ENCODE data around the gene TAF8.
"Not testable (repeated sequence)": the region's sequence is repeated elsewhere in the genome, so short reads cannot be mapped to it uniquely, and the experiment has no call there.

Gene TAF8

DNA sequence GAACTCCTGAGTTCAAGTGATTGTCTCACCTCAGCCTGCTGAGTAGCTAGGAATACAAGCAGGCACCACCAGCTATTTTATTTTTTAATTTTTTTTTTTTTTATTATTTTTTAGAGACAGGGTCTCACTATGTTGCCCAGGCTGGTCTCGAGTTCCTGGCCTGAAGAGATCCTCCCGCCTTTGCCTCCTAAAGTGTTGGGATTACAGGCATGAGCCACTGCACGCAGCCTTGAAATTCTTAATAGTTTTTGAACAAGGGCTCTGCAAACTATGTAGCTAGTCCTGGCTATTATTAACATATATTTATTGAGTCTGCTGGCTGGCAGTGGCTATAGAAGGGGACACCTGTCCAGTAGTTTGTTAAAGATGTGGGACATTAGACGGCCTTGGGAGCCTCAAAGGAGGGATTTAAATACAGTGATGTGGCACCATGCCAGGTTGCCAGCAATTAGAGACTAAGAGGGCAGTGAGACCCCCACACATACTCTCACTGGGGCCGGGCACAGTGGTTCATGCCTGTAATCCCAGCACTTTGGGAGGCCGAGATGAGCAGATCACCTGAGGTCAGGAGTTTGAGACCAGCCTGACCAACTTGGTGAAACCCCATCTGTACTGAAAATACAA is 21.1 kb upstream of the TAF8 start:
- DNase-seq (ENCODE audit: low read depth in 2 of 2) = no peak

DNA sequence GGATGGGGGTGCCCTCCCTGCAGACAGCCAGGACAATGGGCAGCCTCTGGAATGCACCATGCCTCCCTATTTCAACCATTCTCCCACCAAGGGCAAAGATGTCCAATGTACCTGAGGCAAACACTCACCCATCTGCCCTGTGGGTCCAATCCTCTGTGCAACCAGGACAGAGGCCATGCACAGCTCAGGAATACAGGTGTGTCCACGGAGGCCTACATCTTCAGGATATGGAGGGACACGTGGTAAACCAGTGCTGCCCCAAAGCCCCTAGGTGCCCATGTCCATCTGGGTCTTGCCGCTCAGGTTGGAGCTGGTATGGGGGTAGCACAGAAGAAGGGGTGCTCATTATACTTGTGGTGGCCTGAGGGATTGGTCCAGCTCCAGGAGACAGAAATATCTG is 20.4 kb upstream of the TAF8 start:
- no peak for DNase-seq (ENCODE audit: low read depth in 2 of 2)

DNA sequence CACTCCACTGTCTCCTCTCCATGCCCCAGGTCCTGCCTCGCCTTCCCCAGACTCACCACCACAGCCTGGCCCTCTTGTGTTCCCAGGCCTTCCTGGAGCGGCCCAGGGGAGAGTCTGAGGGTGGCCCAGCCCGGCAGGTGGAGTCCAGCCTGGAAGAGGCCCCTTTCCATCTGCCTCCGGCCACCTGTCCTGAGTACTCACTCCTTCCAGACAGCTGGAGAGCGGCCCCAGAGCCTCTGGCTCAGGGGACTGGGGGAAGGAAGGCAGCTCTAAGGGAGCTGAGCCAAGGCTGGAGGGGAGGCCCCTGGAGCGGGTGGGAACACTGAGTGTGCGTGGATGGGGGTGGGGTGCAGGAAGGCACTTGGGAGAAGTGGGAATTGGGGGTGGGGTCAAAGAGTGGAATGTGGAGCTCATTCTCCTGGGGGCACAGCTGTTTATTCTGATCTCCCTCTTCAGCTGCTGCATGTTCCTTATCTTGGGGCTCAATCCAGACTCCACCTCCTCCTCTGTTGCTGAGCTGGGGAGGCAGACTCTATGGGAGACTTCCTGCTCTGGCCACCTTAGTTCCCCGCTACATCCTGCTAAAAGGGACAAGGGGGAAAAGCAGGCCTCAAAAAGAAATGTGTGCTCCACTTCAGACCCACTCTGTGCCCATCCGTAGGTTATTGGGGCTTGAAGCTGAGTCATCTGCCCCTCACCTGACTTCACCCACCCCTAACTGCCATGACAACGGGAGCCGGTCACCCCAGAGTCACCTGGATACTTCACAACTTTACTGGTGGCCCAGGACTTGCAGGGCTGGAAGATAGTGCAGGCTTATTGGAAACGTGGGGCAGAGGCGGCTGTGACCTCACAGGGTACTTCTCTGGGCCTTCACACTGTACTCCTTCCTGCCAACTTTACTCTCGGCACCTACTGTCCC is 19.5 kb upstream of the TAF8 start:
- no peak for DNase-seq (ENCODE audit: low read depth in 2 of 2)

DNA sequence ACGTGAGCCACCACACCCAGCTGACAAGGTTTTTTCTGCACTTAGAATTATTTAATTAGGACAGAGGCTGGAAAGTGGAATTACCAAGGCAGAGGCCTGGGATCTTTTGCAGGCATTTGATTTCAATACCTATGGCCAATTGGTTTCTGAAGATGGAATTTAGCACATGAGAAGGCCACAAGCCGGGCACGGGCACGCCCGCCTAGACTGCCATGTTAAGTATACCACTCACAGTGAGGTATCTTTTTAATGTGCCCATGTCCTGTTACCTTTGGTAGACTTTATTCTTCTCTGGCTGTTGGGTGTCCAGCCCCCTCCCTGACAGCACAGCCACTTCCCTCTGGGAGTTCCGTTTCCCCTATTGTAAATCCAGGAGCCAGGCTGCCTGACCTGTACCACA is 18.0 kb upstream of the TAF8 start:
- DNase-seq (ENCODE audit: low read depth in 2 of 2) = no peak

DNA sequence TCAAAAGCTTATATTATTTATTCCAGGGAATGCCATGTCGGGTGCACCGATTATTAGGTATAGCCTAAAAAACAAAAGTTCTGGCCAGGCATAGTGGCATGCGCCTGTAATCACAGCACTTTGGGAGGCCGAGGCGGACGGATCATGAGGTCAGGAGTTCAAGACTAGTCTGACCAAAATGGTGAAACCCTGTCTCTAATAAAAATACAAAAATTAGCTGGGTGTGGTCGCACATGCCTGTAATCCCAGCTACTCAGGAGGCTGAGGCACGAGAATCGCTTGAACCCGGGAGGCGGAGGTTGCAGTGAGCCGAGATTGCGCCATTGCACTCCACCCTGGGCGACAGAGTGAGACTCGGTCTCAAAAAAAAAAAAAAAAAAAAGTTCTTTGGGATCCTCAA is 12.7 kb upstream of the TAF8 start:
- not testable (repeated sequence) for DNase-seq (ENCODE audit: low read depth in 2 of 2)

DNA sequence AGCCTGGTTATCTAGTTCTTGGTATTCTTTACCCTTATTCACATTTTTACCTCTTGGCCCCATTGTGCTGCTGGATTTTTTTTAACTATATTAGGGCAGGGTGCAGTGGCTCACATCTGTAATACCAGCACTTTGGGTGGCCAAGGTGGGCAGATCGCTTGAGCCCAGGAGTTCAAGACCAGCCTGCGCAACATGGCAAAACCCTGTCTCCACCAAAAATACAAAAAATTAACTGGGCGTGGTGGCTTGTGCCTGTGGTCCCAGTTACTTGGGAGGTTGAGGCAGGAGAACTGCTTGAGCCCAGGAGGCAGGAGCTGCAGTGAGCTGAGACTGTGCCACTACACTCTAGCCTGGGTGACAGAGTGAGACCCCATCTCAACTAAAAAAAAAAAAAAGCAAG is 12.2 kb upstream of the TAF8 start:
- DNase-seq (ENCODE audit: low read depth in 2 of 2) = no peak

DNA sequence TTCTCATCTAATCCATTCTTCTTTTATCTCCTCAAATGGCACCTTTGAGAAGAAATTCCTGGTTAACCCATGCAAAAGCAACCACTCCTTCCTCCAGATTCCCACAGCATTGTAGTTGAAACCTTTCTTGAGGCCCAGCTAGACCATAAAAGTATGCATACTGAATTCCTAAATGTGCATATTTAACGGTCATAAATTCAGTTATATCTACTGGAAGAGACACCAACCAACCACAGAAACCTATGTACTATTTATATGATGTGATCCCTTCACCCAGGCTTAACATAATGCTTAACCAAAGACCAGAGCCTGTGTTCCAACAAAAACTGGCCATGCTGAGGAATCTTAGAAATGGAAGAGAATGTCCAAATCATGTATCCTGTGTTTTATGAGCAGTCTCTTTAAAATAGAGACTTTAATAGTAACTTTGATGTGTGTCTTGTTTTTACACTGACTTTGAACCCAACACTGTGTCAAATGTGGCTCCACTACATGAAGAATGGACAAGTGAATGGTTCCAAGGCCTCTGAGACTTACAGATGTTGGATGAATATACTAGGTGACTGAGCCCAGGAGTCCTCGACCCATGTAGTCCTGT is 11.4 kb upstream of the TAF8 start:
- DNase-seq (ENCODE audit: low read depth in 2 of 2) = no peak

DNA sequence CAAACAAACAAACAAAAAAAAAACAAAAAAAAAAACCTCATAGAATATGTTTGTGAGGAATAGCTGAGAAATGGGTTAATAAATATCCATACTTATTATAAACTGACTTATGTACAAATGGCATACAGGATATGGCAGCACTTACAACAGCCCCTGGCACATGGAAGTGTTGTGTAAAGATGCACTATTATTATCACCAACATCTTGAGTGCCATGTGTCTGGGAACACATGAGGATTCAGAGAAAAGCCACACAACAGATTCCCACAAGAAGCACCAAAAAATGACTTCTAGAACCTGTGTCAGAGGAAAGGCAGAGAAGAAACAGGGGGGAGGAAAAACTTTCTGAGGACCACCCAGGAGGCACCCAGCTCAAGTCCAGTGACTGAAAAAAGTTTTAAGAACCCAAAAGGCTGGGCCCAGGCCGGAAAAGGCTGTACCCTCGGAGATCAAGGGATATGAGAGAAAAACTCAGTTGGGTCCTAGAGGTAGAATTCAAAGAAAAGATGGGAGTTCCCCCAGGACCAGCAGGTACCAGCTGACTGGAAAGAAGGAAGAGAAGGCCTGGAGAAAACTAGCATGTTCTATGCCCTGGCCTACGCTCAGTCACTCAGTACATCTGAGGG is 9.4 kb upstream of the TAF8 start:
- no peak for DNase-seq (ENCODE audit: low read depth in 2 of 2)

DNA sequence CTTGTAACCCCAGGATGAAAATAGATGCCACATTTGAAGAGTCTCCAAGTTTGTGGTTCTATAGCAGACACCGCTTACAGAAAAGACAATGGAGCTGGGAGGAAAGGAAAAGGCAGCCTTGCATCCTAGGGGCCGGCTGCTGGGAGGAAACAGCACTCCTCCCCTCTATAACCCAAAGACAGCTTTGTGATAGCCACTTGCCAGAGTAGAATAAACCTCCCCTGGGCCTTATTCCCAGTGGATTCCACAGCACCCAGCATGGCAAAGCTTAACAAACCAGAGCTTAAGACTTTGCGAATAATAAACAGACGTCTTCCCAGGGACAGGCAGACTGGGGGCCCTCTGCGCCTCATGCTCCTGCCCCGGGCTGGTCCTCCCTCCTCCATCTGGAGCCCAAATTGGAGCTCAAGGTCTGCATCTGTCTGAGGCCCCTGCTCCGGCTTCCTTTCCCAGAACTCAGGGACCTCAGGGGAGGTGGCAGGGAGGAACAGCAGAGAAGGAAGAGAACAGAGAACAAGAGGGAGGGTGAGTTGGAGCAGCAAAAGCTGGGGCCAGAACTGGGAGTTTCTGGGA is 8.8 kb upstream of the TAF8 start:
- no peak for DNase-seq (ENCODE audit: low read depth in 2 of 2)

DNA sequence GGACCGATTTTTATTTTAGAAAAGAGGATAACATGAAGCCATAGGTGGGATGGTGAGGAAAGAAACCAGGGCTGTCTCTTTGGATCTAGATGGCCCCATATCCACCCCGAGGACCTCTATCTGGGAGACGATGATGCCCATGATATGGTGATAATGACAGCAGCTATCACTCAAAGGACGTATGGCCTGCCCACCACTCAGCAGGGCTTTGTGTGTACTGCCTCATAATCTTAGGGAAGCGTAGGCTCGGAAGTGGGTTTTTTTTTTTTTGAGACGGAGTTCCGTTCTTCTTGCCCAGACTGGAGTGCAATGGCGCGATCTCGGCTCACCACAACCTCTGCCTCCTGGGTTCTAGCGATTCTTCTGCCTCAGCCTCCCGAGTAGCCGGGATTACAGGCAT is 8.2 kb upstream of the TAF8 start:
- no peak for DNase-seq (ENCODE audit: low read depth in 2 of 2)

DNA sequence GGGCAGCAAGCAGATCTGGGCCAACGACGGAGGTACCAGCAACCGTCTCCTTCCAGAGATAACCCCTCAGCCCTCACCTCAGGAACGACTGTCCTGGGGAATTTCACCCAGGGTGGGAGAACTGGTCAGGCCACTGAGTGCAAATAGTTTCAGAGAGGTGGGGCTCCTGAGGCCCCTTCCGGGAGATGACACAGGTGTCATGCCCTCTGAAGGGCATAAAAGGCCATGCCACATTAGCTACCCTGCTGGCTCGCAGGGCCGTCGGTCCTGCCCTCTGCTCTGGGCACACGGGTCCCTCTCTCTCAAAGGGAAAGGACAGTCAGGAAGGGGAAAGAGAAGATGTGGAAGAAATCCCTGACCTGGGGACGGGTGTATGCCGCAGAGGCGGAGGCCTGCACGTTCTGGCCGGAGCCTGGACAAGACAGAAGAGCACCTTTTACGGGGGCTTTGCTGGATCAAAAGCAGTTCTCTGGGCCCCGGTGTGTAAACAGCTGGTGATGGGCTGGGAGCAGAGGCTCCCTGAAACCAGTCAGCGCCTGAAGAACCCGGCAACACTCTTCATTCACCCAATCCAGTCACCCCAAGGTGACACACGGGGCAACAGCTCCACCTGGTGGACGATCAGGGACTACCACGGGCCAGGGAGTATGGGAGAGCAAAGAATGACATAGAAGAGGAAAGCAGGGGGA is 6.4 kb upstream of the TAF8 start:
- peak; percentile 83 to 96 for DNase-seq (ENCODE audit: low read depth in 2 of 2)

DNA sequence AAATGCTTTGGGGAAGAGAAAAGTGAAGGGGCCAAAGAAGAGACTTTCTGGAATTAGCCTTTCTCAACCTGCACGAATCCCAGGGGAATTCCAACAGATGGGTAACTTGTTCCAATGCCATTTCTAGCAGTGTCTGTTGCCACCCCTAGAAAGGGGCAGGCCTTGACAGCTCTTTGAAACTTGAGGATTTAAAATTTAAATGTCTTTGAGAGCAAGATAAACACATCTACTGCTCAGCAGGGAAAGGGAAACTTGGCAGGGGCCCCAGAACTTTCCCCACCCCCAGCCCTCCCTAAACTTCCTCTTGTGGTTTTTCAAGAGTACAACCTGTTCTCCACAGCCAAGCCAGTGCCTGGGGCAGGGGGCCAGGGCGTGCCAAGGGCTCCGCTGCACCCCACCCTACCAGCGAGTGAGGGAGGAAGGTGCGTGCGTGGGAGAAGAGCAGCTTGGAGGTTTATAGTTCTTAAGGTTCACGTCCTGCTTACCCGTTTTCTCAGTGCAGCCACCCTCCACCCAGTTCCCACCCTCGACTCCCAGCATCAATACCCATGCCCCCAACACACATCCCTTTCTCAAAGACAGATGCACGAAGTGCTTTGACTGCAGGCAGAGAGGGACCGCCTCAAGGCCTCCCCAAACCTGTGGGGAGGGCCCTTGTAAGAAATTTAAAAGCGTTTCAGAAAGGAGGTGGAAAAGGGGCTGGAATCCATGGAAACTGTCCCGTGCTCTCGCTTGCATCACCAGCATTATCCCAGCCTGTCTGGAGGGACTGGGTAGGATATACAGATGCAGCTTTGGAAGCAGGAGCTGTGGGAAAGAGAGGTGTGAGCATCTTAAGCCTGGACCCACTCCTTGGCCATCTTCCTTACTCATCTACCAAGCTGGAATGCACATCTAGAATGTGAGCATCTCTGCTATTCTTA is 4.5 kb upstream of the TAF8 start:
- DNase-seq (ENCODE audit: low read depth in 2 of 2) = peak; percentile 52 to 60

DNA sequence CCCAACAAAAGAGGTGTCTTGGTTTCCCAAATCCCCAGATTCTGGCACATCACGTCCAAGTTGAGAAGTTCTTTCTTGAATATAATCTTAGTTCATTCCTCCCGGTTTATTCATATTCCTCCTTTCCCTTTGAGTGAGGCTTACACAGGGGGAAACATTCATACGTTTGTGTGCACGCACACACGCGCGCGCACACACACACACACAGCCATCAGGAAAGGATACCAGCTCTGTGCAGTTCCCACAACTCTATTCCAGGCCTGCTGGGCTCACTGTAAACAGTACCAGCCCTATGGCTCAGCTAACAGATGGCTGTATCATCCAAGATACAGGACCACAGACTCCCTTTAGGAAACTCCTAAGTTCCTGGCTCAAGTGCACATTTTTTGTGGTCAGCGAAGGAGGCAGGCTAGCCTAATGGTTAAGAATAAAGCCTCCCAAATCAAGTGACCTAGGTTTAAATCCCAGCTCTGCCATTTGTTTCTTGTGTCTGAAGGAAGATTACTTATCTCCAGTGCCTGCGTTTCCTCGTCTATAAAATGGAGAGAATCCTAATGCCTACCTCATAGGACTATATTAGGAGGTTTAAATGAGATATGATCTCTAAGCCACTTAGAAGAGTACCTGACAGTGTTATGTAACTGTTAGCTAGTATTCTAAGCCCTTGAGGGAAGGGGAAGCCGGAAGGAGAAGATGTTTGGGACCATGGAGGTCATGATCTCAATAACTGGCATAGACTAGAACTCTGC is 3.7 kb upstream of the TAF8 start:
- DNase-seq (ENCODE audit: low read depth in 2 of 2) = no peak

DNA sequence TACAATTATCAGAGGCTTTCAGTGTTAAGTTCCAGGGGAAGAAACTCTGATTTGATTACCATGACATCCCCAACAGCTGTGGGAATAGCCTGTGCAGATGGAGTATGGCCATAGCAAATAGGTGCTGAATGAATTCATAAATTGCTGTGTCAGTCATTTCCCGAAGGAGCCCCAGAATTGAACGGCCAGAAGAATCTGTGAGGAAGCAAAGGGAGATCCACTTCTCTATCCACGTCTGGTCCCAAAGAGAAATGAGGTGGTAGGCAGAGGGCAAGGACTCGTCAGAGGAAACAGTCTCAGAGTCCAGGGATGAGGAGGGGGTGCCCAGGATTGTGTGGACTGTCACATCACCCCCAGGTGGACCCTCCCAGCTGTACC is 3.1 kb upstream of the TAF8 start:
- DNase-seq (ENCODE audit: low read depth in 2 of 2) = no peak

DNA sequence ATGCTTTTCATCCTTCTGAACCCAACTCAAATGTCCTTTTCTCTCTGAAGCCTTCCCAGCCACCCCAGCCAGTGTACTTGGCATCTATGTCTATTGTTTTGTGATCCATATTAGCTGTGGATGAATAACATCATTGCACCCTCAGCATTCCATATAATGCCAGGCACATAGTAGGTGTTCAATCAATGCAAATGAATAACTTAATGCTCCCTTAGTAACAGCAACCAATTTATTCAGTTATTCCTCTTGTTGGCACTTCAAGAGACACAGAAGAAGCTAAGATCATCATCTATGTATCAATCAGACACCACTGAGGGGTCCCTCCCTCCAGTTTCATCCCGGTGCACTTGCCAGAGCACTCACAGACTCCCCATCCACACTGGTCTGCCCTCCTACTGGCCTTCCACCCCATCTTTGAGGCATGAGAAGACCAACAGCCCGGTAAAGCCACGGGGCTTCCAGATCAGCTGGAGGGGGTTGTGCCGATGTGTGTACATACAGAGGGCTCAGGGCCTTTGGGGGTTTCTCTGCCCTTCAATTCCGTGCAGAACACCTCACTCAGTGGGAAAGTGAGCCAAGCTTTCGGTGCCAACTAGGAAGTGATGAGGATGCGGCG is 2.4 kb upstream of the TAF8 start:
- no peak for DNase-seq (ENCODE audit: low read depth in 2 of 2)

DNA sequence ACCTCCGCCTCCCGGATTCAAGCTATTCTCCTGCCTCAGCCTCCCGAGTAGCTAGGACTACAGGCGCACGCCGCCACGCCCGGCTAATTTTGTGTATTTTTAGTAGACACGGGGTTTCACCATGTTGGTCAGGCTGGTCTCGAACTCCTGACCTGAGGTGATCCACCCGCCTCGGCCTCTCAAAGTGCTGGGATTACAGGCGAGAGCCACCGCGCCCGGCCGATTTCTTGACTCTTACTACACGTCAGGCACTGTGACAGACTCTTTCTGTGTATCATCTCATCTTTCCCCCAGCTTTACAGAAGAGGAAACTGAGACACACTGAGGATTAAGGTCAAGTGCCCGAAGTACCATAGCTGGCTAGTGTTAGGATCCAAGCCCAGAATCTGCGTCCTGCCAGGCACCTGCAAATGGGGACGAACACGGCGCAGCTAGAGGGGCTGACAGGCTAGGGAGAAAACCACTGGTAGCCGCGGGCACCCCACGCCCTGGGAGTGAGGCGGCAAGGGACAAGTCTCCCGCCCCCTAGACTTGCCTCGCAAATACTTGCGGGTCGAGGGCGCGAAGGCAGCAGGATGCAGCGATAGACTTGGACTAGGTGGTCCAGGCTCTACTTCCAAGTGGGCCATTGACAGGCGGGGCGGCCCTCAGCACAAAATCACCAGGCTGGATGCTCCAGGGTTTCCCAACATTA is 1.1 kb upstream of the TAF8 start:
- no peak for DNase-seq (ENCODE audit: low read depth in 2 of 2)

DNA sequence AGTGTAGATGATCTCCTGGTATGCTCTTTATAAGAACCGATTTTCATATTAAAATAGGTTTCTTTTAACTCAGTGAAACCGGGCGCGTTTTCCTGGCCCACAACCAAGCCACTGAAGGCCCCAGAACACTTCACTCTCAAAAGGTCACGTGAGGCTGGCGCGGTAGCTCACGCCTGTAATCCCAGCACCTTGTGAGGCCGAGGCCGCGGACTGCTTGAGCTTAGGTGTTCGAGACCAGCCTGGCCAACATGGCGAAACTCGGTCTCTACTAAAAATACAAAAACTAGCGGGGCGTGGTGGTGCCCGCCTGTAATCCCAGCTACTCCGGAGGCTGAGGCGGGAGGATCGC is 402 bp upstream of the TAF8 start:
- no peak for DNase-seq (ENCODE audit: low read depth in 2 of 2)

DNA sequence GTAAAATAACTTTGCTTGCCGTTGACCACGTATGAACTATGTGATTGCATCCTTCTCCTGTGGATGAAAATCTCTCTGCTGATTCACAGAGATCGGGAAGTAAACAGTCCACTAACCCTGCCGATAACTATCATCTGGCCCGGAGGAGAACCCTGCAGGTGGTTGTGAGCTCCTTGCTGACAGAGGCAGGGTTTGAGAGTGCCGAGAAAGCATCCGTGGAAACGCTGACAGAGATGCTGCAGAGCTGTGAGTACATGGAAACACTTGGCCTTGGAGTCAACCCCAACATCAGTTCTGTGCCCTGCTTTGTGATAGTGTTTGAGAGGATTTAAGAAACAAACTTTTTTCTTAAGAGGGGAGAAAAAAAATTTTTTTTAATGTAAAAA is 937 bp downstream of the TAF8 start:
- no peak for DNase-seq (ENCODE audit: low read depth in 2 of 2)

DNA sequence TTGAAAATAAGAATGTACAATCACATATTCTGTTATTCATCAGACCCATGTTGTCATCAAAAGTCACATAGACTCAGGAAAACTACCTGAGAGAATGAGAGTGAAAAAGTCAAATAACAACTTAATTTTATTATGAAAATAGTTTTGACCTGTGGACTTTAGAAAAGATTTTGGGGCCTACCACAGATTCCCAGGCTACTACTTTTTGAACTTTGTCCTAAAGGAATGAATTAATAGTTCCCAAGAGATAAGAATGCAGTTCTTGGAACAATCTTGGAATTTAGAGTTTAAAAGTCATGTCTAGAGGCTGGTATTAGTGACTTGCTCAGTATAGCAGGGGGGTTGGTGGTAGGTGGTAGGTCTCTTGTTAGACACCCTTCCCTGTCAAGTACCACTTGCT is 3.3 kb downstream of the TAF8 start:
- DNase-seq (ENCODE audit: low read depth in 2 of 2) = no peak
